GM23338 (cell line): Measurements from ENCODE around the gene ADPRHL1.

ENCODE experiments used
- CREB1 ChIP-seq: fragments of 250-450 bp; sonication (Bioruptor Pico); IDR thresholded peaks from 2 replicates; pipeline ENCODE4 v1.5.0; 2020; ENCODE audit warnings: low read depth, mild to moderate bottlenecking, moderate library complexity
- CTCF ChIP-seq, 2 experiments: fragments of 200-600 bp in 1 of 2; sonication (generic) in 1 of 2; conservative IDR thresholded peaks; 2 replicates each; pipeline versions ENCODE4 v1.5.1 to v1.6.1; 2016 to 2017; ENCODE audit warnings: antibody characterized with exemption in 2 of 2, low read depth in 2 of 2, mild to moderate bottlenecking in 2 of 2, moderate library complexity in 1 of 2
- ETS1 ChIP-seq: IDR thresholded peaks from 2 replicates; pipeline ENCODE4 v1.6.1; 2016; ENCODE audit warnings: antibody characterized with exemption
- EZH2 ChIP-seq: fragments of 200-600 bp; sonication (generic); IDR thresholded peaks from one replicate; pipeline ENCODE4 v1.8.0; 2017; ENCODE audit warnings: antibody characterized with exemption, mild to moderate bottlenecking, low read depth; ENCODE audit not compliant: unreplicated experiment
- EZH2phosphoT487 ChIP-seq: fragments of 200-600 bp; sonication (generic); IDR thresholded peaks from one replicate; pipeline ENCODE4 v1.8.1; 2018; ENCODE audit warnings: antibody characterized with exemption; ENCODE audit not compliant: unreplicated experiment
- JUNB ChIP-seq: IDR thresholded peaks from one replicate; pipeline ENCODE4 v1.6.1; 2016; ENCODE audit warnings: antibody characterized with exemption; ENCODE audit not compliant: unreplicated experiment
- NANOG ChIP-seq: IDR thresholded peaks from 2 replicates; pipeline ENCODE4 v1.6.1; 2016; ENCODE audit warnings: antibody characterized with exemption, borderline replicate concordance
- POLR2AphosphoS5 ChIP-seq: IDR thresholded peaks from 2 replicates; pipeline ENCODE4 v1.6.1; 2016; ENCODE audit warnings: antibody characterized with exemption, low read depth
- STAT1 ChIP-seq: IDR thresholded peaks from one replicate; pipeline ENCODE4 v1.6.1; 2016; ENCODE audit warnings: antibody characterized with exemption; ENCODE audit not compliant: unreplicated experiment
- ZNF114 ChIP-seq: fragments of 250-450 bp; sonication (Bioruptor Pico); IDR thresholded peaks from 2 replicates; pipeline ENCODE4 v1.5.0; 2020; ENCODE audit warnings: mild to moderate bottlenecking, moderate library complexity
- ZNF462 ChIP-seq: fragments of 250-450 bp; sonication (Bioruptor Pico); IDR thresholded peaks from 2 replicates; pipeline ENCODE4 v1.5.0; 2020; ENCODE audit warnings: mild to moderate bottlenecking, moderate library complexity
- TF ChIP-seq, protein P1 (sequence below): IDR thresholded peaks from one replicate; pipeline ENCODE4 v1.6.1; 2018; ENCODE audit warnings: antibody characterized with exemption; ENCODE audit not compliant: unreplicated experiment

DNA sequence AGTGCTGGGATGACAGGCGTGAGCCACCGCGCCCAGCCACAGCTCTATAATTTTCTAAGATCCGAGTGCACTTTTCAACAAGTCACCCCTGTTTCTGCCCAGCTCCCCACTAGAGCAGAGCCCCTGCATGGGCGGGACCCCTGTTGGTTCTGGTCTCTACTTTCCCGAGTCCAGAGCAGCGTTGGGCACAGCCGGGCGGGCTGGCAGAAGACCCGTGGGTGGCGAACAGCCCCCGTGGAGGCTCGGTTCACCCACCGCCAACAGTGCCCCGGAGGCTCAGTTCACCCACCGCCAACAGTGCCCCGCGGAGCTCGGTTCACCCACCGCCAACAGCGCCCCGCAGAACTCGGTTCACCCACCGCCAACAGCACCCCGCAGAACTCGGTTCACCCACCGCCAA is 40.8 kb downstream of the ADPRHL1 start:
- TF ChIP-seq CTCF (conservative IDR thresholded peaks at IDR 0.05; ENCODE audit: low read depth in 2 of 2) = no peak
- no peak for TF ChIP-seq EZH2phosphoT487
- no peak for TF ChIP-seq POLR2AphosphoS5
- TF ChIP-seq EZH2 = no peak
- TF ChIP-seq, protein P1, sequence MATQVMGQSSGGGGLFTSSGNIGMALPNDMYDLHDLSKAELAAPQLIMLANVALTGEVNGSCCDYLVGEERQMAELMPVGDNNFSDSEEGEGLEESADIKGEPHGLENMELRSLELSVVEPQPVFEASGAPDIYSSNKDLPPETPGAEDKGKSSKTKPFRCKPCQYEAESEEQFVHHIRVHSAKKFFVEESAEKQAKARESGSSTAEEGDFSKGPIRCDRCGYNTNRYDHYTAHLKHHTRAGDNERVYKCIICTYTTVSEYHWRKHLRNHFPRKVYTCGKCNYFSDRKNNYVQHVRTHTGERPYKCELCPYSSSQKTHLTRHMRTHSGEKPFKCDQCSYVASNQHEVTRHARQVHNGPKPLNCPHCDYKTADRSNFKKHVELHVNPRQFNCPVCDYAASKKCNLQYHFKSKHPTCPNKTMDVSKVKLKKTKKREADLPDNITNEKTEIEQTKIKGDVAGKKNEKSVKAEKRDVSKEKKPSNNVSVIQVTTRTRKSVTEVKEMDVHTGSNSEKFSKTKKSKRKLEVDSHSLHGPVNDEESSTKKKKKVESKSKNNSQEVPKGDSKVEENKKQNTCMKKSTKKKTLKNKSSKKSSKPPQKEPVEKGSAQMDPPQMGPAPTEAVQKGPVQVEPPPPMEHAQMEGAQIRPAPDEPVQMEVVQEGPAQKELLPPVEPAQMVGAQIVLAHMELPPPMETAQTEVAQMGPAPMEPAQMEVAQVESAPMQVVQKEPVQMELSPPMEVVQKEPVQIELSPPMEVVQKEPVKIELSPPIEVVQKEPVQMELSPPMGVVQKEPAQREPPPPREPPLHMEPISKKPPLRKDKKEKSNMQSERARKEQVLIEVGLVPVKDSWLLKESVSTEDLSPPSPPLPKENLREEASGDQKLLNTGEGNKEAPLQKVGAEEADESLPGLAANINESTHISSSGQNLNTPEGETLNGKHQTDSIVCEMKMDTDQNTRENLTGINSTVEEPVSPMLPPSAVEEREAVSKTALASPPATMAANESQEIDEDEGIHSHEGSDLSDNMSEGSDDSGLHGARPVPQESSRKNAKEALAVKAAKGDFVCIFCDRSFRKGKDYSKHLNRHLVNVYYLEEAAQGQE = no peak
- no peak for TF ChIP-seq CREB1 (CRISPR knock-in tag)
- TF ChIP-seq ZNF114 (CRISPR knock-in tag) = no peak
- no peak for TF ChIP-seq STAT1
- TF ChIP-seq NANOG = no peak
- TF ChIP-seq ETS1 = no peak
- no peak for TF ChIP-seq JUNB
- TF ChIP-seq ZNF462 (CRISPR knock-in tag) = no peak
